Central memory CD8-positive, alpha-beta T cell (primary cell): ENCODE results near the gene ASIC1.
A peak's percentile ranks its signal among the peaks of the same experiment; 100 is the strongest.

Experiments
- ATAC-seq: fragments of 150-1000 bp; cut with Tn5 transposase; replicated peaks from 2 replicates; pipeline ENCODE4 v1.10.0; 2022; ENCODE audit warnings: mild to moderate bottlenecking, moderate FRiP score, moderate number of reproducible peaks; ENCODE audit not compliant: poor library complexity, severe bottlenecking; ENCODE audit errors: extremely low read depth
- DNase-seq, 2 donors: peaks; one replicate each; pipeline ENCODE4 v3.0.0; 2021; ENCODE audit warnings: low spot score in 2 of 2
- H3K27ac Mint-ChIP-seq: one replicate; pipeline ENCODE4 v1.8.0; 2022; ENCODE audit warnings: low read depth, mild to moderate bottlenecking, moderate library complexity, mixed read lengths
- H3K27me3 Mint-ChIP-seq: one replicate; pipeline ENCODE4 v1.8.0; 2022; ENCODE audit warnings: mixed read lengths
- H3K36me3 Mint-ChIP-seq: one replicate; pipeline ENCODE4 v1.8.0; 2022; ENCODE audit warnings: mild to moderate bottlenecking, moderate library complexity, mixed read lengths; ENCODE audit not compliant: insufficient read depth
- H3K4me1 Mint-ChIP-seq: one replicate; pipeline ENCODE4 v1.8.0; 2022; ENCODE audit warnings: mixed read lengths
- H3K4me3 Mint-ChIP-seq: one replicate; pipeline ENCODE4 v1.8.0; 2022; ENCODE audit warnings: mild to moderate bottlenecking, moderate library complexity, mixed read lengths
- H3K9me3 Mint-ChIP-seq: one replicate; pipeline ENCODE4 v1.8.0; 2022; ENCODE audit warnings: mixed read lengths

ASIC1 gene

GRCh38 chr12:50057896-50058670, 687 bp downstream of the ASIC1 start:
- Mint-ChIP-seq H3K9me3 (no peaks in the 10 kb centered on the region), H3K27me3 (peaks cover 74% of the 10 kb centered on the region), H3K27ac (no peak overlapping the region), H3K4me3 (peak overlapping the region; percentile 85), H3K4me1 (peaks cover 26% of the 10 kb centered on the region), H3K36me3 (peaks cover 5% of the 10 kb centered on the region)
- no peak for ATAC-seq
- no peak for DNase-seq

GRCh38 chr12:50058743-50059312, 1.4 kb downstream of the ASIC1 start:
- DNase-seq: no peak
- Mint-ChIP-seq H3K27ac (no peak overlapping the region), H3K27me3 (peaks cover 76% of the 10 kb centered on the region), H3K9me3 (no peaks in the 10 kb centered on the region), H3K36me3 (peaks cover 5% of the 10 kb centered on the region), H3K4me3 (peak overlapping the region; percentile 85), H3K4me1 (peaks cover 26% of the 10 kb centered on the region)
- ATAC-seq: no peak

GRCh38 chr12:50059440-50060119, 2.2 kb downstream of the ASIC1 start:
- H3K4me1 Mint-ChIP-seq: peaks cover 26% of the 10 kb centered on the region
- peaks cover 76% of the 10 kb centered on the region for H3K27me3 Mint-ChIP-seq
- no peak for ATAC-seq

GRCh38 chr12:50060120-50060468, 2.7 kb downstream of the ASIC1 start:
- no peak for DNase-seq
- Mint-ChIP-seq H3K4me1 (peaks cover 26% of the 10 kb centered on the region), H3K4me3 (no peak overlapping the region), H3K9me3 (no peaks in the 10 kb centered on the region), H3K36me3 (peaks cover 5% of the 10 kb centered on the region), H3K27me3 (peaks cover 76% of the 10 kb centered on the region), H3K27ac (no peak overlapping the region)
- ATAC-seq: no peak

More at GRCh38 chr12:50059440-50060119, 2.2 kb downstream of the ASIC1 start:
- Mint-ChIP-seq H3K9me3 (no peaks in the 10 kb centered on the region), H3K4me3 (peak overlapping the region; percentile 24), H3K27ac (no peak overlapping the region), H3K36me3 (peaks cover 5% of the 10 kb centered on the region)
- DNase-seq: no peak

GRCh38 chr12:50061171-50061570, 3.8 kb downstream of the ASIC1 start:
- ATAC-seq: no peak
- H3K9me3 Mint-ChIP-seq: no peaks in the 10 kb centered on the region
- H3K36me3 Mint-ChIP-seq: peaks cover 5% of the 10 kb centered on the region
- H3K27ac Mint-ChIP-seq: no peak overlapping the region
- peaks cover 68% of the 10 kb centered on the region for H3K27me3 Mint-ChIP-seq
- no peak for DNase-seq
- no peak overlapping the region for H3K4me3 Mint-ChIP-seq
- H3K4me1 Mint-ChIP-seq: peaks cover 18% of the 10 kb centered on the region

- Mint-ChIP-seq H3K27me3 (peaks cover 58% of the 10 kb centered on the region), H3K4me1 (peaks cover 8% of the 10 kb centered on the region), H3K27ac (no peak overlapping the region), H3K9me3 (no peaks in the 10 kb centered on the region), H3K4me3 (no peak overlapping the region), H3K36me3 (peaks cover 3% of the 10 kb centered on the region)
- no peak for DNase-seq
- ATAC-seq: no peak
Measured at GRCh38 chr12:50061946-50062686, 4.7 kb downstream of the ASIC1 start.

GRCh38 chr12:50062728-50063460, 5.5 kb downstream of the ASIC1 start:
- Mint-ChIP-seq H3K4me1 (peaks cover 6% of the 10 kb centered on the region), H3K27me3 (peaks cover 55% of the 10 kb centered on the region), H3K36me3 (peaks cover 3% of the 10 kb centered on the region), H3K27ac (no peak overlapping the region), H3K4me3 (no peak overlapping the region), H3K9me3 (no peaks in the 10 kb centered on the region)
- DNase-seq (no peak), ATAC-seq (no peak)

GRCh38 chr12:50065726-50066310, 8.4 kb downstream of the ASIC1 start:
- H3K9me3 Mint-ChIP-seq: no peaks in the 10 kb centered on the region
- H3K27me3 Mint-ChIP-seq: peaks cover 27% of the 10 kb centered on the region
- DNase-seq (no peak), ATAC-seq (no peak)
- peaks cover 10% of the 10 kb centered on the region for H3K4me1 Mint-ChIP-seq
- H3K27ac Mint-ChIP-seq: no peak overlapping the region
- no peak overlapping the region for H3K4me3 Mint-ChIP-seq
- no peaks in the 10 kb centered on the region for H3K36me3 Mint-ChIP-seq

GRCh38 chr12:50066402-50066801, 9.0 kb downstream of the ASIC1 start:
- no peak for ATAC-seq
- H3K27me3 Mint-ChIP-seq: peaks cover 21% of the 10 kb centered on the region
- H3K36me3 Mint-ChIP-seq: no peaks in the 10 kb centered on the region
- H3K4me1 Mint-ChIP-seq: peaks cover 10% of the 10 kb centered on the region
- no peak for DNase-seq
- no peak overlapping the region for H3K4me3 Mint-ChIP-seq
- no peak overlapping the region for H3K27ac Mint-ChIP-seq
- no peaks in the 10 kb centered on the region for H3K9me3 Mint-ChIP-seq

GRCh38 chr12:50069069-50069468, 11.7 kb downstream of the ASIC1 start:
- DNase-seq: no peak
- no peaks in the 10 kb centered on the region for H3K9me3 Mint-ChIP-seq
- H3K27ac Mint-ChIP-seq: no peak overlapping the region
- no peaks in the 10 kb centered on the region for H3K36me3 Mint-ChIP-seq
- no peak for ATAC-seq
- no peak overlapping the region for H3K4me3 Mint-ChIP-seq
- peaks cover 10% of the 10 kb centered on the region for H3K4me1 Mint-ChIP-seq
- H3K27me3 Mint-ChIP-seq: no peaks in the 10 kb centered on the region

GRCh38 chr12:50069539-50069938, 12.1 kb downstream of the ASIC1 start:
- no peak overlapping the region for H3K27ac Mint-ChIP-seq
- ATAC-seq (no peak), DNase-seq (no peak)
- H3K27me3 Mint-ChIP-seq: no peaks in the 10 kb centered on the region
- H3K36me3 Mint-ChIP-seq: no peaks in the 10 kb centered on the region
- no peak overlapping the region for H3K4me3 Mint-ChIP-seq
- H3K9me3 Mint-ChIP-seq: no peaks in the 10 kb centered on the region
- H3K4me1 Mint-ChIP-seq: peaks cover 10% of the 10 kb centered on the region
